ENCODE measurements around the gene OSTF1.

Gene OSTF1

GRCh38 chr9:75104607-75105006 lies 16.3 kb downstream of the OSTF1 start:
- H3K79me2 ChIP-seq (ENCODE audit: insufficient read depth, low read length) = peaks cover 56% of the 10 kb centered on the region

DNA sequence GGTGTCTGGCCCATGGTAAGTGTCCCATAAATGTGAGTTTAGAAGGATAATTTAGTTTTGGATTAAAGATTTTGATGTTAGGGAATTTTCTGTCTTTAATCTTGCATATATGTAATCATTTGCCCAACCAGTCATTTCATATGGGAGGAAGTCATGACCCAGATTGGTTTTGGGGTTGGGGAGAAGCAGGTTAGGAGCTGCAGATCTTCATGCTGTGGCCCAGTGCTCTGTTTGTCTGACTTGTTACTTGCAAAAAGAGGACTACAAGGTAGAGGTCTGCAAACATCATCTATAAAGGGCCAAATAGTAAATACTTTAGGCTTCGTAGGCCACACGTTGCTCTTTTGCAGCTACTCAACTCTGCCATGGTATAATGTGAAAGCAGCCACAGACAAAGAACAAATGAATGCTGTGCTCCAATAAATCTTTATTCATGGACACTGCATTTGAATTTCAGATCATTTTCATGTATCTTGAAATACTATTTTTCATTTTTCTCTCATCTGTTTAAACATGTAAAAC lies 16.8 kb downstream of the OSTF1 start:
- TF ChIP-seq, protein P1, sequence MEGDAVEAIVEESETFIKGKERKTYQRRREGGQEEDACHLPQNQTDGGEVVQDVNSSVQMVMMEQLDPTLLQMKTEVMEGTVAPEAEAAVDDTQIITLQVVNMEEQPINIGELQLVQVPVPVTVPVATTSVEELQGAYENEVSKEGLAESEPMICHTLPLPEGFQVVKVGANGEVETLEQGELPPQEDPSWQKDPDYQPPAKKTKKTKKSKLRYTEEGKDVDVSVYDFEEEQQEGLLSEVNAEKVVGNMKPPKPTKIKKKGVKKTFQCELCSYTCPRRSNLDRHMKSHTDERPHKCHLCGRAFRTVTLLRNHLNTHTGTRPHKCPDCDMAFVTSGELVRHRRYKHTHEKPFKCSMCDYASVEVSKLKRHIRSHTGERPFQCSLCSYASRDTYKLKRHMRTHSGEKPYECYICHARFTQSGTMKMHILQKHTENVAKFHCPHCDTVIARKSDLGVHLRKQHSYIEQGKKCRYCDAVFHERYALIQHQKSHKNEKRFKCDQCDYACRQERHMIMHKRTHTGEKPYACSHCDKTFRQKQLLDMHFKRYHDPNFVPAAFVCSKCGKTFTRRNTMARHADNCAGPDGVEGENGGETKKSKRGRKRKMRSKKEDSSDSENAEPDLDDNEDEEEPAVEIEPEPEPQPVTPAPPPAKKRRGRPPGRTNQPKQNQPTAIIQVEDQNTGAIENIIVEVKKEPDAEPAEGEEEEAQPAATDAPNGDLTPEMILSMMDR (conservative IDR thresholded peaks at IDR 0.05; ENCODE audit: low read length) = no peak
- no peak for TF ChIP-seq EZH2phosphoT487 (IDR thresholded peaks at IDR 0.05; ENCODE audit: borderline replicate concordance)
- Histone ChIP-seq H3K36me3 (ENCODE audit: insufficient read depth, low read length) (peaks cover 6% of the 10 kb centered on the region; the same call in 1 of the 2 replicates), H3K9ac (ENCODE audit: low read depth, low read length, poor library complexity, severe bottlenecking) (no peak overlapping the region)

More at GRCh38 chr9:75104607-75105006, 16.3 kb downstream of the OSTF1 start:
- Histone ChIP-seq H3K4me2 (ENCODE audit: low read depth, low read length, poor library complexity, severe bottlenecking) (no peak overlapping the region), H3K36me3 (ENCODE audit: insufficient read depth, low read length) (peaks cover 6% of the 10 kb centered on the region; the same call in 1 of the 2 replicates), H3K9ac (ENCODE audit: low read depth, low read length, poor library complexity, severe bottlenecking) (no peak overlapping the region), H2AFZ (ENCODE audit: low read length) (no peak overlapping the region), H4K20me1 (ENCODE audit: insufficient read depth, low read length, poor library complexity, severe bottlenecking) (no peaks in the 10 kb centered on the region), H3K27me3 (ENCODE audit: insufficient read depth, low read length, poor library complexity, severe bottlenecking) (no peaks in the 10 kb centered on the region), H3K4me3 (ENCODE audit: low read length, poor library complexity, severe bottlenecking) (no peak overlapping the region), H3K9me2 (replicated peaks; ENCODE audit: low read depth, low read length) (no peaks in the 10 kb centered on the region), H3F3A (ENCODE audit: low read depth) (no peaks in the 10 kb centered on the region), H3K4me1 (ENCODE audit: insufficient read depth, low read length, poor library complexity, severe bottlenecking) (peaks cover 9% of the 10 kb centered on the region), H3K9me3 (ENCODE audit: insufficient read depth, low read depth, low read length) (no peaks in the 10 kb centered on the region)
- TF ChIP-seq EZH2phosphoT487 (IDR thresholded peaks at IDR 0.05; ENCODE audit: borderline replicate concordance) = no peak

GRCh38 chr9:75105841-75106240 lies 17.5 kb downstream of the OSTF1 start:
- no peak overlapping the region for H3K4me3 ChIP-seq (ENCODE audit: low read length, poor library complexity, severe bottlenecking)
- TF ChIP-seq, protein P1 (conservative IDR thresholded peaks at IDR 0.05; ENCODE audit: low read length) = no peak
- TF ChIP-seq EZH2phosphoT487 (IDR thresholded peaks at IDR 0.05; ENCODE audit: borderline replicate concordance) = no peak
- peaks cover 9% of the 10 kb centered on the region for H3K4me1 ChIP-seq (ENCODE audit: insufficient read depth, low read length, poor library complexity, severe bottlenecking)

More for the DNA sequence above, 16.8 kb downstream of the OSTF1 start:
- H3K79me2 ChIP-seq (ENCODE audit: insufficient read depth, low read length) = peaks cover 56% of the 10 kb centered on the region
- peaks cover 9% of the 10 kb centered on the region for H3K4me1 ChIP-seq (ENCODE audit: insufficient read depth, low read length, poor library complexity, severe bottlenecking)
- H4K20me1 ChIP-seq (ENCODE audit: insufficient read depth, low read length, poor library complexity, severe bottlenecking) = no peaks in the 10 kb centered on the region
- H3K9me3 ChIP-seq (ENCODE audit: insufficient read depth, low read depth, low read length) = no peaks in the 10 kb centered on the region
- no peaks in the 10 kb centered on the region for H3K9me2 ChIP-seq (replicated peaks; ENCODE audit: low read depth, low read length)
- no peak overlapping the region for H3K4me3 ChIP-seq (ENCODE audit: low read length, poor library complexity, severe bottlenecking)
- no peaks in the 10 kb centered on the region for H3K27me3 ChIP-seq (ENCODE audit: insufficient read depth, low read length, poor library complexity, severe bottlenecking)
- H3F3A ChIP-seq (ENCODE audit: low read depth) = no peaks in the 10 kb centered on the region
- H3K4me2 ChIP-seq (ENCODE audit: low read depth, low read length, poor library complexity, severe bottlenecking) = no peak overlapping the region
- H2AFZ ChIP-seq (ENCODE audit: low read length) = no peak overlapping the region

GRCh38 chr9:75106857-75107256 lies 18.5 kb downstream of the OSTF1 start:
- Histone ChIP-seq H3K4me2 (ENCODE audit: low read depth, low read length, poor library complexity, severe bottlenecking) (no peak overlapping the region), H4K20me1 (ENCODE audit: insufficient read depth, low read length, poor library complexity, severe bottlenecking) (no peaks in the 10 kb centered on the region), H3K4me3 (ENCODE audit: low read length, poor library complexity, severe bottlenecking) (no peak overlapping the region), H3K27me3 (ENCODE audit: insufficient read depth, low read length, poor library complexity, severe bottlenecking) (no peaks in the 10 kb centered on the region), H3K79me2 (ENCODE audit: insufficient read depth, low read length) (peaks cover 60% of the 10 kb centered on the region), H3K4me1 (ENCODE audit: insufficient read depth, low read length, poor library complexity, severe bottlenecking) (peaks cover 9% of the 10 kb centered on the region), H3K36me3 (ENCODE audit: insufficient read depth, low read length) (peaks cover 6% of the 10 kb centered on the region; the same call in 1 of the 2 replicates), H2AFZ (ENCODE audit: low read length) (no peak overlapping the region), H3F3A (ENCODE audit: low read depth) (no peaks in the 10 kb centered on the region), H3K9ac (ENCODE audit: low read depth, low read length, poor library complexity, severe bottlenecking) (no peak overlapping the region), H3K9me3 (ENCODE audit: insufficient read depth, low read depth, low read length) (no peaks in the 10 kb centered on the region), H3K9me2 (replicated peaks; ENCODE audit: low read depth, low read length) (no peaks in the 10 kb centered on the region)
- TF ChIP-seq EZH2phosphoT487 (IDR thresholded peaks at IDR 0.05; ENCODE audit: borderline replicate concordance) = no peak

More at GRCh38 chr9:75105841-75106240, 17.5 kb downstream of the OSTF1 start:
- Histone ChIP-seq H3K36me3 (ENCODE audit: insufficient read depth, low read length) (peaks cover 6% of the 10 kb centered on the region; the same call in 1 of the 2 replicates), H3F3A (ENCODE audit: low read depth) (no peaks in the 10 kb centered on the region), H3K9me2 (replicated peaks; ENCODE audit: low read depth, low read length) (no peaks in the 10 kb centered on the region), H3K79me2 (ENCODE audit: insufficient read depth, low read length) (peaks cover 60% of the 10 kb centered on the region), H4K20me1 (ENCODE audit: insufficient read depth, low read length, poor library complexity, severe bottlenecking) (no peaks in the 10 kb centered on the region), H2AFZ (ENCODE audit: low read length) (no peak overlapping the region), H3K9ac (ENCODE audit: low read depth, low read length, poor library complexity, severe bottlenecking) (no peak overlapping the region), H3K9me3 (ENCODE audit: insufficient read depth, low read depth, low read length) (no peaks in the 10 kb centered on the region), H3K27me3 (ENCODE audit: insufficient read depth, low read length, poor library complexity, severe bottlenecking) (no peaks in the 10 kb centered on the region), H3K4me2 (ENCODE audit: low read depth, low read length, poor library complexity, severe bottlenecking) (no peak overlapping the region)

All from Loucy (cell line).